GM19240 (cell line): Measurements from ENCODE around the gene OR4C3.
A peak's percentile ranks its signal among the peaks of the same experiment; 100 is the strongest.
"Not testable (repeated sequence)": the region's sequence is repeated elsewhere in the genome, so short reads cannot be mapped to it uniquely, and the experiment has no call there.

Experiments
- DNase-seq: peaks from one replicate; pipeline ENCODE4 v3.0.0; 2011; ENCODE audit warnings: low spot score; ENCODE audit not compliant: insufficient read length

OR4C3 gene

GRCh38 chr11:48324620-48325019 is at the start of gene OR4C3:
Gene OR4C3, plus strand, starts transcription at chr11:48324920. Its CDS starts 102 bp downstream, at chr11:48325022.
- not testable (repeated sequence) for DNase-seq

- DNase-seq: no peak
These were observed 18.8 kb upstream of the OR4C3 start, which contains the start of gene OR4S1 for GRCh38 chr11:48305923-48306322. Gene OR4S1, plus strand, starts transcription at chr11:48306223. Its CDS starts 0 bp downstream, at chr11:48306223.

DNA sequence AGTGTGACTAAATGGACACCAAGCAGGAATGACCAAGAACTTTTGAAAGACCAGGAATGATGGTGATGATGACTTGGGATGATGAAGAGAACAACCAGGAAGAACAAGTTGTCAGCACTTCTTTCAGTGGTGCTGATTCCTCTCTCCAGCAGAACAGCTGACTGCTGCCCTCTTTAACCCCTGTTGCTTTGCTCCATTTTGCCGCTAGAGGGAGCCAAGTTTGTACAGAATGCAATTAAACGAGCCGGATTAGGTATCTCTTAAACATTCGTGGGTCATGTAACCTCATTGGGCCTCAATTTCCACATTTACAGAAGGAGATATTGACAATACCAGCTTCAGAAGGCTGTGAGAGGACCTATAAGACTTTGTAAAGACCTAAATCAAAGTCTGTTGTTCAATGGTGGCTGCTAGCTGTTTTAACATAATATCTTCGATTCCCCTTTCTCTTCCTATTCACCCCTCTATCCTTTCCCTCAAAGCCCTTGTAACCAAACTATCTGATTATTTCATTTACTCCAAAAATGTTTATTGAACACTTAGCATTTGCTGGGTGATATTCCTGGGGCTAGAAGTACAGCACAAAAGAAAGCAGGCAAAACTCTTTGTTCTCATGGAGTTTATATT is 16.8 kb upstream of the OR4C3 start:
- DNase-seq: peak; percentile 14

DNA sequence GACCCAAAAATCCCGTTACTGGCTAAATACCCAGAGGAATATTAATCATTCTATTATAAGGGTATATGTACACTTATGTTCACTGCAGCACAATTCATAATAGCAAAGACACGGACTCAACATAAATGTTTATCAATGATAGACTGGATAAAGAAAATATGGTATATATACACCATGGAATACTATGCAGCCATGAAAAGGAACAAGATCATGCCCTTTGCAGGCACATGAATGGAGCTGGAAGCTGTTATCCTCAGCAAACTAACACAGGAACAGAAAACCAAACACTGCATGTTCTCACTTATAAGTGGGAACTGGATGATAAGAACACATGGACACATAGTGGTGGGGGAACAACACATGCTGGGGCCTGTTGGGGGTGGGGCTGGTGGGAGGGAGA is 11.1 kb upstream of the OR4C3 start:
- DNase-seq: not testable (repeated sequence)

GRCh38 chr11:48319813-48320212 is 4.9 kb upstream of the OR4C3 start:
- DNase-seq: not testable (repeated sequence)

- no peak for DNase-seq
These were observed 16.7 kb downstream of the OR4C3 start for GRCh38 chr11:48341466-48341865.

DNA sequence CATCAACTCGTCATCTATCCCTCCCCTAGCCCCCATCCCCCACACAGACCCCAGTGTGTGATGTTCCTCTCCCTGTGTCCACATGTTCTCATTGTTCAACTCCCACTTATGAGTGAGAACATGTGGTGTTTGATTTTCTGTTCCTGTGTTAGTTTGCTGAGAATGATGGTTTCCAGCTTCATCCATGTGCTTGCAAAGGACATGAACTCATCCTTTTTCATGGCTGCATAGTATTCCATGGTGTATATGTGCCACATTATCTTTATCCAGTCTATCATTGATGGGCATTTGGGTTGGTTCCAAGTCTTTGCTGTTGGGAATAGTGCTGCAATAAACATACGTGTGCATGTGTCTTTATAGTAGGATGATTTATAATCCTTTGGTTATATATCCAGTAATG is 17.8 kb downstream of the OR4C3 start:
- not testable (repeated sequence) for DNase-seq

GRCh38 chr11:48346286-48346685 is 21.6 kb downstream of the OR4C3 start:
- DNase-seq: not testable (repeated sequence)

DNA sequence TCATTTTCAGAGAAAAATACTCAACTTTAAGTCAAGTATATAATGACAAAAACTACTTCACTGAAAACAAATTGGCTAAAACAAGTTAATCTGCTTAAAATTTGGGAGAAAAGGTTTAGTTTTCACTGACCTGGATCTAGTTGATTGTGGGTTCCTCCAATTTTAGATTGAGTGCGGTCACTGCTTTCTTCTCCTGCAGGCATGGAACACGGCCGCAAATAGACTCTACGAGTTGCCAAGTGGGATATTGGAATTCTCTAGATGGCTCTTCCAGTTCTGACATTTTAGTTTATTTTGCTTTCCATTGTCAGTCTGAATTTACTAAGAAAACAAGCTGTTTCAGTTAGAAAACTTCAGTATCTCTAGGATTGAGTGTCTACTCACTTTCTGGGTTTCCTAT is 29.3 kb downstream of the OR4C3 start:
- DNase-seq: no peak

DNA sequence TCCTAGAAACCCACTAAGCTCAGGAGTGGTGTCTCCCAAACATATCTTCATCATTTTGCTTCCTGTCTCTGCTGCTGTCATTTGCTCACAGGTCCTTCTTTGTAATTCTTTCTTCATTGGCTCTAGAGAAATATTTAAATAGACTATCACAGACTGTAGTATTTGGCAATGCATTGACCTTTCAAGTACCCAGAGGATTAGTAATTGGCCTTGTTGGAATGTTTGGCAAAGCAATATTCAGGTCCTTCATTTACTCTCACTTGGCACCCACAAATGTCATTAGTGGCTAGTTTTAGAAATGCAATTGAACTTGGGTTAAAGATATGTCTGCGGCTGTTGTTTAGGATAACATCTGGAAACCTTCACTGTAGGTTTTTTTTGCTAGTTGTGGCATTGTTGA is 30.0 kb downstream of the OR4C3 start:
- no peak for DNase-seq

GRCh38 chr11:48361289-48361688 is 36.6 kb downstream of the OR4C3 start:
- not testable (repeated sequence) for DNase-seq

DNA sequence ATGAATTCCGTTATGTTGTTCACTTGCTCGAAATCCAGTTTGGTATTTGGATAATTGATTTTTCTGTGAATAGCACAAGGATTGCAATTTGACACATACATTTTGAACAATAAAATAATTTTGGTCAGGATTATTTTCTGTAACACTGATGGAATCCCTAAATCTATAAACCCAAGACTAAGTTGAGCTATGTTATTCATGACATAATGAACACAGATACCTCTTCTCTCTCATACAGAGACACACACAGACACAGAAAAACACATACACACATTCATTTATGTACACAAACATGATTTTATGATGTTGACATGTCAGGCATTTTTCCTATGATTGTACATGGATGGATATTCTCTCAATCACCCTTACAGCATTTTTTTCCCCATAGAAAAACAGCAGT is 41.6 kb downstream of the OR4C3 start, which contains the start of gene OR4C5:
Gene OR4C5 (minus strand): TSS at position 101 of the 400 bp plus-strand sequence. CDS start 0 bp downstream, at position 101.
- no peak for DNase-seq
